ENCODE data around the gene CIC.
A peak's percentile ranks its signal among the peaks of the same experiment; 100 is the strongest.

The CIC gene

GRCh38 chr19:42268704-42269477 lies at the start of gene CIC:
TSS of gene CIC (plus strand) at chr19:42269252. CDS start at chr19:42271784, 2,532 bp downstream.
- DNase-seq (ENCODE audit: low read depth) = peak; percentile 100
- H3K4me1 ChIP-seq (ENCODE audit: control insufficient read depth, insufficient read depth, low read length) = peaks cover 26% of the 10 kb centered on the region
- peaks cover 15% of the 10 kb centered on the region for H3K36me3 ChIP-seq (ENCODE audit: control insufficient read depth, insufficient read depth, low read length, severe bottlenecking)
- H3K9me3 ChIP-seq (ENCODE audit: control insufficient read depth, low read length) = no peaks in the 10 kb centered on the region
- peak within 1 kb of the TSS; percentile 97 for H3K9ac ChIP-seq (ENCODE audit: low read length)
- H3K27me3 ChIP-seq (replicated peaks; ENCODE audit: control insufficient read depth, insufficient read depth, low read length) = no peaks in the 10 kb centered on the region
- H3K4me3 ChIP-seq (ENCODE audit: low read length) = peak within 1 kb of the TSS; percentile 96

- H3K36me3 ChIP-seq (ENCODE audit: control insufficient read depth, insufficient read depth, low read length, severe bottlenecking) = peaks cover 10% of the 10 kb centered on the region
- peak; percentile 99 for DNase-seq (ENCODE audit: low read depth)
- H3K4me1 ChIP-seq (ENCODE audit: control insufficient read depth, insufficient read depth, low read length) = peaks cover 32% of the 10 kb centered on the region
- H3K9ac ChIP-seq (ENCODE audit: low read length) = peak within 1 kb of the TSS; percentile 98
- H3K9me3 ChIP-seq (ENCODE audit: control insufficient read depth, low read length) = no peaks in the 10 kb centered on the region
- peak within 1 kb of the TSS; percentile 98 for H3K4me3 ChIP-seq (ENCODE audit: low read length)
- no peaks in the 10 kb centered on the region for H3K27me3 ChIP-seq (replicated peaks; ENCODE audit: control insufficient read depth, insufficient read depth, low read length)
Measured at GRCh38 chr19:42219812-42220750, 49.0 kb upstream of the CIC start, which contains the start of gene ZNF526. TSS of gene ZNF526 (plus strand) at chr19:42220312. CDS start at chr19:42224404, 4,092 bp downstream.

- peak overlapping the region; percentile 98 for H3K9ac ChIP-seq (ENCODE audit: low read length)
- H3K4me1 ChIP-seq (ENCODE audit: control insufficient read depth, insufficient read depth, low read length) = peaks cover 32% of the 10 kb centered on the region
- no peaks in the 10 kb centered on the region for H3K9me3 ChIP-seq (ENCODE audit: control insufficient read depth, low read length)
- no peak for DNase-seq (ENCODE audit: low read depth)
- H3K4me3 ChIP-seq (ENCODE audit: low read length) = peak overlapping the region; percentile 98
- H3K27me3 ChIP-seq (replicated peaks; ENCODE audit: control insufficient read depth, insufficient read depth, low read length) = no peaks in the 10 kb centered on the region
- H3K36me3 ChIP-seq (ENCODE audit: control insufficient read depth, insufficient read depth, low read length, severe bottlenecking) = peaks cover 17% of the 10 kb centered on the region
Measured at GRCh38 chr19:42220751-42221097, 48.3 kb upstream of the CIC start.

GRCh38 chr19:42224940-42225717 lies 43.9 kb upstream of the CIC start:
- H3K4me1 ChIP-seq (ENCODE audit: control insufficient read depth, insufficient read depth, low read length) = peaks cover 18% of the 10 kb centered on the region
- no peaks in the 10 kb centered on the region for H3K27me3 ChIP-seq (replicated peaks; ENCODE audit: control insufficient read depth, insufficient read depth, low read length)
- peaks cover 50% of the 10 kb centered on the region for H3K36me3 ChIP-seq (ENCODE audit: control insufficient read depth, insufficient read depth, low read length, severe bottlenecking)
- H3K9me3 ChIP-seq (ENCODE audit: control insufficient read depth, low read length) = no peaks in the 10 kb centered on the region
- H3K4me3 ChIP-seq (ENCODE audit: low read length) = no peak overlapping the region
- no peak overlapping the region for H3K9ac ChIP-seq (ENCODE audit: low read length)
- DNase-seq (ENCODE audit: low read depth) = no peak

GRCh38 chr19:42225718-42226292 lies 43.2 kb upstream of the CIC start:
- Histone ChIP-seq H3K4me3 (ENCODE audit: low read length) (no peak overlapping the region), H3K27me3 (replicated peaks; ENCODE audit: control insufficient read depth, insufficient read depth, low read length) (no peaks in the 10 kb centered on the region), H3K4me1 (ENCODE audit: control insufficient read depth, insufficient read depth, low read length) (peaks cover 15% of the 10 kb centered on the region), H3K9ac (ENCODE audit: low read length) (no peak overlapping the region), H3K9me3 (ENCODE audit: control insufficient read depth, low read length) (no peaks in the 10 kb centered on the region), H3K36me3 (ENCODE audit: control insufficient read depth, insufficient read depth, low read length, severe bottlenecking) (peaks cover 54% of the 10 kb centered on the region)
- DNase-seq (ENCODE audit: low read depth) = no peak

- DNase-seq (ENCODE audit: low read depth) = no peak
- H3K36me3 ChIP-seq (ENCODE audit: control insufficient read depth, insufficient read depth, low read length, severe bottlenecking) = peaks cover 65% of the 10 kb centered on the region
Measured at GRCh38 chr19:42226886-42227285, 42.2 kb upstream of the CIC start.

GRCh38 chr19:42228641-42229040 lies 40.4 kb upstream of the CIC start:
- Histone ChIP-seq H3K4me3 (ENCODE audit: low read length) (no peak overlapping the region), H3K9me3 (ENCODE audit: control insufficient read depth, low read length) (no peaks in the 10 kb centered on the region), H3K9ac (ENCODE audit: low read length) (no peak overlapping the region), H3K27me3 (replicated peaks; ENCODE audit: control insufficient read depth, insufficient read depth, low read length) (no peaks in the 10 kb centered on the region), H3K4me1 (ENCODE audit: control insufficient read depth, insufficient read depth, low read length) (peaks cover 6% of the 10 kb centered on the region), H3K36me3 (ENCODE audit: control insufficient read depth, insufficient read depth, low read length, severe bottlenecking) (peaks cover 80% of the 10 kb centered on the region)
- no peak for DNase-seq (ENCODE audit: low read depth)

More at GRCh38 chr19:42226886-42227285, 42.2 kb upstream of the CIC start:
- Histone ChIP-seq H3K4me1 (ENCODE audit: control insufficient read depth, insufficient read depth, low read length) (peaks cover 7% of the 10 kb centered on the region), H3K4me3 (ENCODE audit: low read length) (no peak overlapping the region), H3K9ac (ENCODE audit: low read length) (no peak overlapping the region), H3K9me3 (ENCODE audit: control insufficient read depth, low read length) (no peaks in the 10 kb centered on the region), H3K27me3 (replicated peaks; ENCODE audit: control insufficient read depth, insufficient read depth, low read length) (no peaks in the 10 kb centered on the region)

- peaks cover 84% of the 10 kb centered on the region for H3K36me3 ChIP-seq (ENCODE audit: control insufficient read depth, insufficient read depth, low read length, severe bottlenecking)
- H3K9me3 ChIP-seq (ENCODE audit: control insufficient read depth, low read length) = no peaks in the 10 kb centered on the region
- DNase-seq (ENCODE audit: low read depth) = no peak
- H3K27me3 ChIP-seq (replicated peaks; ENCODE audit: control insufficient read depth, insufficient read depth, low read length) = no peaks in the 10 kb centered on the region
- H3K4me1 ChIP-seq (ENCODE audit: control insufficient read depth, insufficient read depth, low read length) = peaks cover 6% of the 10 kb centered on the region
- H3K9ac ChIP-seq (ENCODE audit: low read length) = no peak overlapping the region
- no peak overlapping the region for H3K4me3 ChIP-seq (ENCODE audit: low read length)
Measured at GRCh38 chr19:42229301-42229854, 39.7 kb upstream of the CIC start.

GRCh38 chr19:42229855-42230351 lies 39.1 kb upstream of the CIC start:
- Histone ChIP-seq H3K36me3 (ENCODE audit: control insufficient read depth, insufficient read depth, low read length, severe bottlenecking) (peaks cover 84% of the 10 kb centered on the region), H3K4me1 (ENCODE audit: control insufficient read depth, insufficient read depth, low read length) (peaks cover 6% of the 10 kb centered on the region), H3K27me3 (replicated peaks; ENCODE audit: control insufficient read depth, insufficient read depth, low read length) (no peaks in the 10 kb centered on the region), H3K4me3 (ENCODE audit: low read length) (no peak overlapping the region), H3K9me3 (ENCODE audit: control insufficient read depth, low read length) (no peaks in the 10 kb centered on the region), H3K9ac (ENCODE audit: low read length) (peak overlapping the region; percentile 32)
- no peak for DNase-seq (ENCODE audit: low read depth)

GRCh38 chr19:42230571-42230970 lies 38.5 kb upstream of the CIC start:
- no peak overlapping the region for H3K4me3 ChIP-seq (ENCODE audit: low read length)
- no peaks in the 10 kb centered on the region for H3K9me3 ChIP-seq (ENCODE audit: control insufficient read depth, low read length)
- no peak overlapping the region for H3K9ac ChIP-seq (ENCODE audit: low read length)
- no peaks in the 10 kb centered on the region for H3K27me3 ChIP-seq (replicated peaks; ENCODE audit: control insufficient read depth, insufficient read depth, low read length)
- DNase-seq (ENCODE audit: low read depth) = no peak
- H3K36me3 ChIP-seq (ENCODE audit: control insufficient read depth, insufficient read depth, low read length, severe bottlenecking) = peaks cover 84% of the 10 kb centered on the region
- H3K4me1 ChIP-seq (ENCODE audit: control insufficient read depth, insufficient read depth, low read length) = peaks cover 6% of the 10 kb centered on the region
